Stimulated activated CD8-positive, alpha-beta memory T cell treated with anti-CD3 and anti-CD28 coated beads, Interleukin-4, amount 100 ng/mL, for 48 hours (primary cell): ENCODE results near the gene MACROD1.
"Not testable (repeated sequence)": the region's sequence is repeated elsewhere in the genome, so short reads cannot be mapped to it uniquely, and the experiment has no call there.

Experiments used
- DNase-seq: peaks from one replicate; pipeline ENCODE4 v3.0.0-alpha.2; 2020

Gene MACROD1

DNA sequence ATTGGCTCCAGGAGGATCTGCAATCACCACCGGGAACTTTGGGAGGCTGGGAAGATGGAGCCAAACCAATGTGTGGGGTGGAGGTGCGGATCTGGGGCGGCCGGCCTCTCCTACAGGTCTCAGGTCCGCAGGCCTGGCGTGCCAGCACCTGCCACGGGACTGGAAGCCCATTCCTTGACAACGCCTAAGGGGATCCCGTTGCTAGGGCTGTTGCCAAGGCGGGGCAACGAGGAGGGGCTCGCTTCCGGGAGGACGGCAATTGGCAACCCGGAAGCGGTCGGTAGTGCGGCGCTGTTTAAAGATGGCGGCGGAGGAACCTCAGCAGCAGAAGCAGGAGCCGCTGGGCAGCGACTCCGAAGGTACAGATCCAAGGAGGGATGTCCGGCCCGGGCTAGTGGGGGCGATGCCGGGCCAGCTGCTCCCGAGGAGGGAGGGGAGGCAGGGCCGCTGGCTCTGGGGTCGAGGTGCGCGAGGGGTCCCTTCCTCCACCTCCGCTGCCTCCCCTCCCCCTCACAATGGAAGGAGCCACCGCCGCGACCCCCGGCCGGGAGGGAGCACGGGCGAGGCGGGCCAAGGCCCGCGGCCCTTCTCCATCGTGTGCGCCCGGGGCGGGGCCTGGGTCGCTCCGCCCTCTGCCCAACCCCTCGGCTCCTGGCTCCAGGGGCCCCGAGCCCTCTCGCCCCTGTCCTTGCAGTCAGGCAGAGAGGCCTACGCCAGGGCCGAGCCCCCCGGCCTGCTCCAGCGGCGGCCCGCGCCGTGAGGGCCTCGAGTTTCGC is 179.6 kb downstream of the MACROD1 start, which contains the start of gene OTUB1:
Gene OTUB1 (plus strand): TSS at position 283 of the 776 bp plus-strand sequence. CDS start 19 bp downstream, at position 302.
- peak; percentile 92 for DNase-seq

DNA sequence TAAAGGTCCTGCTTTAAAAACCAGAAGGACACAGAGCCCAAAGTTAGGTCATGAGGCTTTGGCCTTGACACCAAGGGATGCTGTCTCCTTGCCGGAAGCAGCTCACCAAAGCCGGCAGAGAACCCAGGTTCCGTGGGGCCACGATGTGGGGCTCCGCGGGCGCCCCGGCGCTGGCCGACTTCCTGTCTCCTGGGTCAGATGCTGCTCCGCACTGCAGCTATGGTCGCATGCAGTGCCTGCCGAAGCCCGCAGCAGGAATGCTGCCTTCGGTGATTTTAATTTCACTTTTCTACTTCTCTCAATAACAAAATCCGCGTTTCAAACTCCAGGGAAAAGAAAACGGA is 180.1 kb downstream of the MACROD1 start:
- peak; percentile 83 for DNase-seq

DNA sequence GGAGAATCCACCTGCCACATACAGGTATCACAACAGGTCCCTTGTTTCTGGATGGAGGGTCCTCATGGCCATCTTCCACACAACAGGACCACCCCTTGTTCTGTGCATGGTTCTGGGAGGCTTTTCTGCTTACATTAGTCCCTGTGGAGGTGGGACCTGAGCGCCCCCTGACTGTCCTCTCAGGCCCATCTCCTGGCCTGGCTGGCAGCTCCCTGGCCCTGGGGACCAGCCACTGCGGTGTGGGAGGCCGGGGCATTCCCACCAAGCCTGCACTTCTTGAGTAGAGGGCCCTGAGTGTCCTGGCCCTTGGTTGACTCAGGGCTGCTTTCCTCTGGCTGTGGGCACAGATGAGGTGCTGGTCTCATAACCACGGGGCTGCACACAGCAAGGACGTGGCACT is 186.5 kb downstream of the MACROD1 start:
- no peak for DNase-seq

DNA sequence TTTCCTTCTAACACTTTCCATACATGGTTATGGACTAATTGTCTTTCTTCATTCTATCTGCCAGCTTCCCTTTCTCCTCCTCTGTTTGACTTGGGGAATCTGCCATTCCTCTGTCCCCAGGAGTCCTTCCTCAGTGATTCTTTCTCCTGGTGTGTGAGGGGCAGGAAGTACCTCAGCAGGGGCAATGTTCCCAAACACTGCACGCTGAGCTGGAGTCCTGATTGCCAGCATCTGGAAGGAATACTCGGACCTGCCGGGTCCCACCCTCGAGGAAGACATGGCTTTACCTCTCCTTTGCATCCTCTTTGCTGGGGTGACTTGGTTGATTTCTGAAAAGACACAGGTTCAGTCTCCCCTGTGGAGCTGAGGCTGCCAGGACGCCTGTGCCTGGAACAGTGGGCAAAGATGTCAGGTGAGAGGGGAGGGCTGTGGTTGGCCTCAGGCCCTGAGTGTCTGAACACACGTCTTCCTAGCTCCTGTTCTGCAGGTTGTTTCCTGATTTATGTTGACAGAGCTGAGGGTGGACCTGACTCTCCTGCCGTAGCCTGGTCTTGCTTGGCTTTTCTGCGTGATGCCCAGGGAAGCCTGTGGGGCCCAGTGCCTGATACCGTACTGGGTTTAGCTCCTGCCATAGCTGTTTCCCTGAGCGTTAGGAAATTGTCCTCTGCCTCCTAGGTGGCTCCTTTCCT is 187.2 kb downstream of the MACROD1 start:
- DNase-seq: no peak

DNA sequence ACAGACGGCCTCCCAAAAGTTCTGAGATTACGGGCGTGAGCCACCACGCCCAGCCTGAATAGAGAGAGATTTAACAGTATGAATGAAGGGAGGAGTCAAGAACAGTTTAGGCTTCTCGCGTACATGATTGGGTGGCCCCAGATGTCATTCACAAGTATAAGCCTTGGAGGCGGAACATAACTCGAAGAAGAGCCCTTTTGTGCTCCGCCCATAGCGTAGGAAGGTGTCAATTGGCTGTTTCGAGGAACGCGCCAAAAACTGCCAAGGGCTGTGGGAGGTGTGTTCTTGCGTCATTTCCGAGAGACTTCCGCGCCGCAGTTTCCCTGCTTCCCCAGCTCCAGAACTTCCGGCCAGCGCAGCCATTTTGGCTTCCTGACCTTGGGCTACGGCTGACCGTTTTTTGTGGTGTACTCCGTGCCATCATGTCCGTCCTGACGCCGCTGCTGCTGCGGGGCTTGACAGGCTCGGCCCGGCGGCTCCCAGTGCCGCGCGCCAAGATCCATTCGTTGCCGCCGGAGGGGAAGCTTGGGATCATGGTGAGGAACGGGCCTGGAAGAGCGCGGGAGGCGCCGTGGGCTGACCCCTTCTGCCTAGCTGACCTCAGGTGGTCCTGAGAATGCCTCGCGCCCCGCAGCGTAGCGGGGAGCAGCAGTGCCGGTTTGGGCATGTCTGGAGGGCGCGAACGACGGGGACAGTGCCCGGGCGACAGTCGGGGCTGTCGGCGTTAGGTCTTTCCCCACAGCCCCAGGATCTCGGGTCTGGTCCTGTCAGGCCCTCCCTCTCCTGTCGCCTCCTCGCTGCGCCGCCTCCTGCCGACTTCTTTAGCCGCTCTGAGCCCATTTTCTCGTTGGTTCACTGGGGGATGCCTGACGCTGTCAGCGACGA is 191.4 kb downstream of the MACROD1 start, which contains the start of gene COX8A:
Gene COX8A (plus strand): TSS at position 362 of the 885 bp plus-strand sequence. CDS start 61 bp downstream, at position 423.
- peak; percentile 95 for DNase-seq

DNA sequence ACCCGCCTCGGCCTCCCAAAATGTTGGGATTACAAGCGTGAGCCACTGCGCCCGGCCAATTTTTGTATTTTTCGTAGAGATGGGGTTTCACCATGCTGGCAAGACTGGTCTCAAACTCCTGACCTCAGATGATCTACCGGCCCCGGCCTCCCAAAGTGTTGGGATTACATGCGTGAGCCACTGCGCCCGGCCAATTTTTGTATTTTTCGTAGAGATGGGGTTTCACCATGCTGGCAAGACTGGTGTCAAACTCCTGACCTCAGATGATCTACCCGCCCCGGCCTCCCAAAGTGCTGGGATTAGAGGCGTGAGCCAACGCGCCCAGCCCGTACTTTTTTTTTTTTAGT is 192.0 kb downstream of the MACROD1 start:
- DNase-seq: not testable (repeated sequence)

DNA sequence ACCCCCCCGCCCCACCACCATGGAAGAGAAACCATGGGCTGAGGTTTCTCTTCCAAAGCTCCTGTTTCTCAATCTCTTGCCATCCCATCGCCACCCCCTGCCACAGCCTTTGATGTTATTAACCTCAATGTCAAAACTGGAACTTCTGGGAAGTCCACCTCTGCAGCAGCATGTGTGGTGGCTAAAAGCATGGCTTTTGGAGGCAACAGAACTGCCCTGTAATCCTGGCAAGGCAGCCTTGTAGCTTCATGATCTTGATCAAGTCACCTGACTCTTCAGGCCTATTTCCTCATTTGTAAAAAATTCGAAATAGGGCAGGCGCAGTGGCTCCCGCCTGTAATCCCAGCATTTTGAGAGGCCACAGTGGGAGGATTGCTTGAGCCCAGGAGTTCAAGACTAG is 195.0 kb downstream of the MACROD1 start:
- DNase-seq: no peak

DNA sequence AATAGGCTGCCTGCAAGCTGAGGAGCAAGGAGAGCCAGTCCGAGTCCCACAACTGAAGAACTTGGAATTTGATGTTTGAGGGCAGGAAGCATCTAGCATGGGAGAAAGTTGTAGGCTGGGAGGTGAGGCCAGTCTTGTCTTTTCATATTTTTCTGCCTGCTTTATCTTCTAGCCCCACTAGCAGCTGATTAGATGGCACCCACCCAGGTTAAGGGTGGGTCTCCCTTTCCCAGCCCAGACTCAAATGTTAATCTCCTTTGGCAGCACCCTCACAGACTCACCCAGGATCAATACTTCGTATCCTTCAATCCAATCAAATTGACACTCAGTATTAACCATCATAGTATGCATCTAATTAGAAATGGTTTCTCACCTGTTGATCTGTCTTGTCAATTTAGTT is 196.5 kb downstream of the MACROD1 start:
- DNase-seq: no peak

DNA sequence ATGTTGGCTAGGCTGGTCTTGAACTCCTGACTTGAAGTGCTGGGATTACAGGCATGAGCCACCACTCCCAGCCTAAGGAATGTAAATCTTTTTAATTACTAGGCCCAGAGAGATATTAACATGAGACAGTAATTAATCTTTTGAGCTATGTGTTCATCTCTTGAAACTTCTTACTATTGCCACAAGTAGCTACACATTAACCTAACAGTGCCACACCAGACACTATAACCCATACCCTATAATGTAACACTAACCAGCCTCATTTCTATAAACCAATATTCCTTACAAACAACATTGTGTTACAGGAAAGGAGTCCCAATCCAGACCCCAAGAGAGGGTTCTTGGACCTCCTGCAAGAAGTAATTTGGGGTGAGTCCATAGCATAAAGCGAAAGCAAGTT is 199.5 kb downstream of the MACROD1 start:
- no peak for DNase-seq

DNA sequence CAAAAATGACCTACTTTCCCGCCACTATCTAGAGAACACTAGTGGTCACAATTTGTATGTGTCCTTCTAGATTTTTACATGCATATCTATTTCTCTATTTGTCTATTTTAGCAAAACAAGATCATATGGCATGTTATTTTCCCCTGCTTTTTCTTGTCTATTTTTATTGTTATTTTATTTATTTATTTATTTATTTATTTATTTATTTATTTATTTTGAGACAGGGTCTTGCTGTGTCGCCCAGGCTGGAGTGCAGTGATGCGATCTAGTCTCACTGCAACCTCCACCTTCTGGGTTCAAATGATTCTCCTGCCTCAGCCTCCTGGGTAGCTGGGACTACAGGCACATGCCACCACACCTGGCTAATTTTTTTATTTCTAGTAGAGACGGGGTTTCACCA is 202.0 kb downstream of the MACROD1 start:
- DNase-seq: not testable (repeated sequence)

DNA sequence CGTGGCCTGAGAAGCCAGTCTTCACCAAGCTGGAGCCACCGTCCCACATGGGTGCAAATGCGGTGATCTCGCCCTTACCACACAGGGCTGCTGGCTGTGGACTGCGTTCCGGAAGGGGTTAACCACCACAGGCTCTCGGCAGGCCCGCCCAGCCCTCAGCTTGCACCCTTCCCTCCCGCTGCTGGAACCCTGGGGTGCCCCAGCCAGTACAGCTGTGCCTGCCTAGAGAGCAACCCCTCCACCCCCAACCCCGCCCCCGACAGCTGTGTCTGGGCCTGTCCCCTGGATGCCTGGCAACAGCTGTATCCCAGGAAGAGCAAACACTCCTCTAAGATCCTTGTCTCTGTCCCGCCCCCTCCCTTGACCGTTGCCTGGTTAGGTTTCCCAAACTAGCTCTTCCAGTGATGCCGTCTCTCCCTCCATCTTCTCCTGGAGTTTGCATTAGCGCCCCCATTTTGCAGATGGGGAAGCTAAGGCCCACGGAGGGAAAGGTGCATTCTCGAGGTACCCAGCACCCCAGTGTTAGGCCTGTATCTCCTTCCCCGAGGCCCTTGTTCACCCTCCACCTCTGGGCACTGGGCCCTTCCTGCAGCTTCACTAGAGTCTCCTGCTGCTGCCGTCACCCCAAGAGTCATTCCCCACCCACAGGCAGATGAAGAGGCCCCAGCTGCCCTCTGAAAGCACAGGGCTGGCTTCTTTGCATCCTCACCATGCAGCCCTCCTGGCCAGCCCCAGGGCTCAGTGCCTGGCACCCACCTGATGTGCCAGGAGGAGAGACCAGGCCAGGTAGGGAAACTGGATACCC is 204.1 kb downstream of the MACROD1 start:
- no peak for DNase-seq

DNA sequence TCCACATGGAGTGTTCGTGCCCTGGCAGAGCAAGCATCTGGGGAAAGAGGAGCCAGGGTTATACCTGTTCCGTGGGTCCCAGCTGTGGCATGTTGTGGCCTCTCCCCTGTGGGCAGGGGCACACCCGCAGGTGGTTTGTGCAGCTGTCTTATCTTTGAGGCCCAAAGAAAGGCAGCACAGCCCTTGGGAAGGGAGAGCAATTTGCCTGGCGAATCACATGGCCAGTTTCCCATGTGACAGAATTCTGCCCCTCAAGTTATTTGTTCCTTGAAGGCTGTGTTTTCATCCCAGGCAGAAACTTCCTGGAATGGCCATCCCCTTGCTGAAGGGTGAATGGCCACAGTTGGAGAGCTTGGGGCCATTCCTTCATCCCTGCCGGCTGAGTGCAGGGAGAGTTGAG is 207.9 kb downstream of the MACROD1 start:
- no peak for DNase-seq

DNA sequence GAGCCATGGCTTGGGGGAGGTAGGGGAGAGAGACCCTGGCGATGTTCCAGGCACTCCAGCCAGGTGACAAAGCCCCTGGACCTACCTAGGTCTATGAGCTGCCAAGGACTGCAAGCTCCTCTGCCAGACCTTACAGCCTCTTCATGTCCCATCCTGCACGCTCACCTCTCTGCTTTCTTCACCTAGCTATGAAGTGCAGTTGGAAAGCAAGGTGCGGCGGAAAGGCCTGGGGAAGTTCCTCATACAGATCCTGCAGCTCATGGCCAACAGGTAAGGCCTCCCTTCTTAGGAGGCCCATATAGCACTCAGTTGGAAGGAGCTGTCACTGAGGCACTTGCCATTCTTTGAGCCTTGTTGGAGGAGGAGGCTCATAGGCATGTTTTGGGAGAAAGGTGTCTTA is 213.3 kb downstream of the MACROD1 start:
- no peak for DNase-seq

DNA sequence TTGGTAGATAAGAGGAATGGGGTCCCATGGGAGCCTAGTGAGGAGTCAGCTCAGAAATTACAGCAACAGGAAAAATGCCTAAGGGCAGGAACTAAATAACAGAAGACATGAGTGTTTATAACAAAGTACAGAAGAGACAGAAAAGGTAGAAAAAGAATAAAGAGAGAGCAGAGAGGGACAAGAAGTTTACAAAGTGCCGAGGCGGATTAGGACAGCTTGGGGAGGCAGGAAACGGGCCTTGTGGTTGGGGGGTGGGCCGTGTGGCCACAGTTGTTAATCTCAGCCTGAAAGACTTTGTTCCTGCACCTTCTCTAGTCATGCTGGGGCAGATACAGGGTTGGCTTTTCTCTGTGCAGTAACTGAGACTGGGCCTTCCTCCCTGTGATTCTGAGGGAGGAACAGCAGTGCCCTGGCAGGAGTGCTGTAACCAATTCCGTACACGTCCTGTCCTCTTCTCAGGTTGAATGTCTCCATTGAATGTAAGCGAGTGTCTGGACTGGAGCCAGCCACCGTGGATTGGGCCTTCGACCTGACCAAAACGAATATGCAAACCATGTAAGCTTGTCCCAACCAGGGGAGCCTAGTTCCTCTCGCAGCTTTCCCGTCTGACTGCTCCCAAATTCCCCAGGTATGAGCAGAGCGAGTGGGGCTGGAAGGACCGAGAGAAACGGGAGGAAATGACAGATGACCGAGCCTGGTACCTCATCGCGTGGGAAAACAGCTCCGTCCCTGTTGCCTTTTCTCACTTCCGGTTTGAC is 214.0 kb downstream of the MACROD1 start:
- DNase-seq: peak; percentile 49
